ENCODE measurements around the gene RPS21. TPM values are rescaled to one million over a fixed set of nuclear protein-coding genes. Genes with fewer than 3 reads are reported as not detected.

Gene RPS21
- polyA plus RNA-seq, 1 of the 3 experiments (the other 2 are of a cell fraction): 16,625 TPM

DNA sequence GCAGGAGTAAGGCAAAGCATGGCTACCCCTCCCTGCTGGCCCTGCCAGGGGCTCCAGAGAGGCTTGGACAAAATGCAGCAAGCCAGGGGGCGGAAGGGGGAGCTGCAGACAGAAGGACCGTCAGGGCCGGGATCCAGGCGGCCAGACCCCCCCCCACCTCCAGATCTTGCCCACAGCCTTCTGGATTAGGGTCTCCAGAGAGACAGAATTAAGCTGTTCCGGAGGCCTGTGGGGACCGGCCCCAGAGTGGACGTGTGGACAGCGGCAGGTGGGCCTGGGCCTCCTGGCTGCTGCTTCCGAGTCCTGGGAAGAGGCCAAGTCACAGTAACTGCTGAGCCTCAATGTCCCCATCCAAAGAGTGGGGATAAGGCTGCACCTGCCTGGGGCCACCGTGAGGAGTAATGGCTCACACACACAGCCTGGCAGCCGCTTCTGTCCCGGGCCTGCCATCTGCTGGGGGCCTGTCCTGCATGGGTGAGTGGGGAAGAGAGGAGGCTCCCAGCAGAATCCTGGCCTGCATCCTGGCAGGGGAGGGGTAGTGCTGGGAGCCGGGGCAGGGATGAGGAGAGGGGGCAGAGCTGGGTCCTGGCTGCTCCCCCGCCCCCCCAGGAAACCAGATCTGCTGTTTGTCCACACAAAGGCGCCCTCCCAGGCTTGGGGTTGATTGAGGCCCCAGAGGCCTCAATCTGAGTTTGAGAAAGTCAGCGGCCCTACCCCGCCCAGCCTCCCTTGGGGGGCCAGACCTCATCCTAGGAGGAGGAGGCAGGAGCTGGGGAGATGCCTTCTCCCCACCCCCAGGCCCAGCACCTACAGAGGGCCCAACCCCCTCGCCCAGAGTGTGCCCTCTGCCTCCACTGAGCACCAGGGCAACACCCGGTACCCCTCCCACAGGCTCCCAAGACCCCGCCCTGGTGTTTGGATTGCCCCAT, 23.6 kb upstream of the RPS21 start:
- ChIA-PET CTCF (interaction anchor here (1.0 to 12.0 kb wide), 4 partner anchors 7 to 60 kb away, joined by 4 to 127 read pairs (median 10); no protein-coding TSS in a partner anchor), POLR2A (interaction anchor here (1.9 kb wide), 1 partner anchor 24 kb away, joined by 9 read pairs; the partner anchor contains the start of gene RPS21)
- Histone ChIP-seq H3K9me2 (no peaks in the 10 kb centered on the region), H3K4me1 (ENCODE audit: control insufficient read depth in 1 of 2, insufficient read depth in 2 of 2, low read depth in 1 of 2, low read length in 1 of 2) (peaks cover 9 to 74% of the 10 kb centered on the region in 2 experiments; a peak in 3 of 4 replicates), H3K27me3 (ENCODE audit: insufficient read depth) (no peaks in the 10 kb centered on the region), H3K4me2 (no peak overlapping the region), H3K4me3 (ENCODE audit: low read depth in 2 of 2, low read length in 1 of 2) (no peak overlapping the region), H3K27ac (ENCODE audit: low read depth in 2 of 2, low read length in 1 of 2) (peak overlapping the region in 1 of 2 experiments; percentile 40; a peak in 1 of 4 replicates), H3K9me3 (no peaks in the 10 kb centered on the region), H3F3A (replicated peaks; ENCODE audit: insufficient read depth) (peaks cover 3% of the 10 kb centered on the region), H2AFZ (ENCODE audit: low read depth) (no peak overlapping the region), H3K79me2 (ENCODE audit: insufficient read depth) (peaks cover 28% of the 10 kb centered on the region), H3K9ac (no peak overlapping the region), H3K36me3 (replicated peaks in 1 of 2; ENCODE audit: control insufficient read depth in 1 of 2, insufficient read depth in 2 of 2, low read length in 1 of 2) (peaks cover 0 to 7% of the 10 kb centered on the region in 2 experiments), H4K20me1 (ENCODE audit: insufficient read depth) (peaks cover 24% of the 10 kb centered on the region)
- peak; percentile 60 for DNase-seq
- 84% methylated on average over 5 of the region's 20 CpGs for WGBS (ENCODE audit: low lambda C conversion rate)
- TF ChIP-seq FOSL2 (IDR thresholded peaks at IDR 0.05; ENCODE audit: borderline replicate concordance, low read depth) (no peak), RAD21 (IDR thresholded peaks at IDR 0.05; ENCODE audit: low read length) (0 out of 2 replicates have a peak, but pooled peaks have one; percentile 6)

DNA sequence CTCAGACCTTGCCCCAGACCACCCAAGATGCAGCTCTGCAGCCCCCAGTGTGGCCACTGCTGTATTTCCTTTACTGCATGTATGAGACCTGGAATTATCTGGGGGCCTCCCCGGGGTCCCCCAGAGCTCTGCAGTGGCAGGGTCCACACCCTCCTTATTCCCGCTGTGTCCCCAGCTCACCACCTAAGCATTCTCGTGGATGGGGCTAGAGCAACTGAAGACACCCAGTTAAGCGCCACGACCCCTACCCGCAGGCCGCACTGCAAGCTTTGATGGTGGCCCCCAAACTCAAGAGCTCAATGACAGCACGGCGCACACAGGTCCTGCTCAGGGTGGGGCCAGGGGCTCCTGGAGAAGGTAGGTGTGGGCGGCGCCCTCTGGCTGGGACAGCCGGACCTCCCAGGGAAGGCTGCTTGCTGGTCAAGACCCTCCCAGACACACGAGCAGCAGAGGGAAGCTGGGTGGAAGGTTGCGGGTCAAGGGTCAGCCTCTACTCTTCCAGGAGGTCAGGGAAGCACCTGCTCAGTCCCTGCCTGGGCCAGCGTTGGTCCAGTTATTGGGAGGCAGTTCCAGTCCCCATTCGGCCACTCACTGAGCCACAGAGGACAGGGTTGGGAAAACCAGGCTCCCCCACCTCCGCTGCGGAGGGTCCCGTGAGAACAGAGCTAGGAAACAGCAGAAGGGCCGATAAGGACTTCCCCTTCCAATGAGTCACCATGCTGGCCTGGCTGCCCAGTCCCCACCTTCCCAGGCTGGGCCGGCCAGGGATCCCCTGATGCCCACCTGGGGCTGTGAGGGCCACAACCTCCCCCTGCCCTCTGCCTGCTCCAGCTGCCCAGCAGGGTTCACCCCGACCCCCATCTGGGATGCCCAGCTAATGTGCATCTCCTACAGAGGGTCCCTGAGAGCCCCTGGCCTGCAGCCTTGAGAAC, 22.7 kb upstream of the RPS21 start:
- Histone ChIP-seq H3K27me3 (ENCODE audit: insufficient read depth) (no peaks in the 10 kb centered on the region), H3K4me3 (ENCODE audit: low read depth in 2 of 2, low read length in 1 of 2) (no peak overlapping the region), H3F3A (replicated peaks; ENCODE audit: insufficient read depth) (peaks cover 3% of the 10 kb centered on the region), H3K9me2 (no peaks in the 10 kb centered on the region), H2AFZ (ENCODE audit: low read depth) (no peak overlapping the region), H3K36me3 (replicated peaks in 1 of 2; ENCODE audit: control insufficient read depth in 1 of 2, insufficient read depth in 2 of 2, low read length in 1 of 2) (peaks cover 0 to 7% of the 10 kb centered on the region in 2 experiments), H3K4me2 (peak overlapping the region; percentile 83; the same call in 1 of the 2 replicates), H3K27ac (ENCODE audit: low read depth in 2 of 2, low read length in 1 of 2) (no peak overlapping the region; a peak in 1 of 4 replicates), H3K79me2 (ENCODE audit: insufficient read depth) (peaks cover 28% of the 10 kb centered on the region), H3K9ac (no peak overlapping the region), H3K4me1 (ENCODE audit: control insufficient read depth in 1 of 2, insufficient read depth in 2 of 2, low read depth in 1 of 2, low read length in 1 of 2) (peaks cover 17 to 73% of the 10 kb centered on the region in 2 experiments; a peak in 3 of 4 replicates), H4K20me1 (ENCODE audit: insufficient read depth) (peaks cover 24% of the 10 kb centered on the region), H3K9me3 (no peaks in the 10 kb centered on the region)
- DNase-seq: no peak
- ChIA-PET CTCF (interaction anchor here (0.9 to 12.0 kb wide), 7 partner anchors 8 to 63 kb away, joined by 3 to 127 read pairs (median 6); partner anchors contain the start of gene ADRM1), POLR2A (interaction anchor here (1.5 to 1.9 kb wide), 2 partner anchors 23 to 24 kb away, joined by 3 to 9 read pairs; partner anchors contain the start of gene RPS21)
- 72% methylated on average over 8 of the region's 22 CpGs for WGBS (ENCODE audit: low lambda C conversion rate)
- no peak for TF ChIP-seq MEF2A (IDR thresholded peaks at IDR 0.05; ENCODE audit: borderline replicate concordance, low read depth)
- TF ChIP-seq, protein P1, sequence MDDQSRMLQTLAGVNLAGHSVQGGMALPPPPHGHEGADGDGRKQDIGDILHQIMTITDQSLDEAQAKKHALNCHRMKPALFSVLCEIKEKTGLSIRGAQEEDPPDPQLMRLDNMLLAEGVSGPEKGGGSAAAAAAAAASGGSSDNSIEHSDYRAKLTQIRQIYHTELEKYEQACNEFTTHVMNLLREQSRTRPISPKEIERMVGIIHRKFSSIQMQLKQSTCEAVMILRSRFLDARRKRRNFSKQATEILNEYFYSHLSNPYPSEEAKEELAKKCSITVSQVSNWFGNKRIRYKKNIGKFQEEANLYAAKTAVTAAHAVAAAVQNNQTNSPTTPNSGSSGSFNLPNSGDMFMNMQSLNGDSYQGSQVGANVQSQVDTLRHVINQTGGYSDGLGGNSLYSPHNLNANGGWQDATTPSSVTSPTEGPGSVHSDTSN (IDR thresholded peaks at IDR 0.05): no peak
- no peak for TF ChIP-seq SIN3A (IDR thresholded peaks at IDR 0.05; ENCODE audit: borderline replicate concordance, low read depth, low read length)
- TF ChIP-seq YY1 (IDR thresholded peaks at IDR 0.05; ENCODE audit: low read depth): no peak
- no peak for TF ChIP-seq EP300 (IDR thresholded peaks at IDR 0.05; ENCODE audit: borderline replicate concordance in 1 of 2, low read depth in 1 of 2, low read length in 1 of 2)
- TF ChIP-seq FOSL2 (IDR thresholded peaks at IDR 0.05; ENCODE audit: borderline replicate concordance, low read depth): no peak
- TF ChIP-seq, protein P2, sequence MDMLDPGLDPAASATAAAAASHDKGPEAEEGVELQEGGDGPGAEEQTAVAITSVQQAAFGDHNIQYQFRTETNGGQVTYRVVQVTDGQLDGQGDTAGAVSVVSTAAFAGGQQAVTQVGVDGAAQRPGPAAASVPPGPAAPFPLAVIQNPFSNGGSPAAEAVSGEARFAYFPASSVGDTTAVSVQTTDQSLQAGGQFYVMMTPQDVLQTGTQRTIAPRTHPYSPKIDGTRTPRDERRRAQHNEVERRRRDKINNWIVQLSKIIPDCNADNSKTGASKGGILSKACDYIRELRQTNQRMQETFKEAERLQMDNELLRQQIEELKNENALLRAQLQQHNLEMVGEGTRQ (IDR thresholded peaks at IDR 0.05; ENCODE audit: borderline replicate concordance, low read depth, low read length): no peak
- TF ChIP-seq NFIC (IDR thresholded peaks at IDR 0.05; ENCODE audit: borderline replicate concordance): no peak
- TF ChIP-seq FOXJ3 (CRISPR knock-in tag; IDR thresholded peaks at IDR 0.05): no peak
- TF ChIP-seq, protein P3, sequence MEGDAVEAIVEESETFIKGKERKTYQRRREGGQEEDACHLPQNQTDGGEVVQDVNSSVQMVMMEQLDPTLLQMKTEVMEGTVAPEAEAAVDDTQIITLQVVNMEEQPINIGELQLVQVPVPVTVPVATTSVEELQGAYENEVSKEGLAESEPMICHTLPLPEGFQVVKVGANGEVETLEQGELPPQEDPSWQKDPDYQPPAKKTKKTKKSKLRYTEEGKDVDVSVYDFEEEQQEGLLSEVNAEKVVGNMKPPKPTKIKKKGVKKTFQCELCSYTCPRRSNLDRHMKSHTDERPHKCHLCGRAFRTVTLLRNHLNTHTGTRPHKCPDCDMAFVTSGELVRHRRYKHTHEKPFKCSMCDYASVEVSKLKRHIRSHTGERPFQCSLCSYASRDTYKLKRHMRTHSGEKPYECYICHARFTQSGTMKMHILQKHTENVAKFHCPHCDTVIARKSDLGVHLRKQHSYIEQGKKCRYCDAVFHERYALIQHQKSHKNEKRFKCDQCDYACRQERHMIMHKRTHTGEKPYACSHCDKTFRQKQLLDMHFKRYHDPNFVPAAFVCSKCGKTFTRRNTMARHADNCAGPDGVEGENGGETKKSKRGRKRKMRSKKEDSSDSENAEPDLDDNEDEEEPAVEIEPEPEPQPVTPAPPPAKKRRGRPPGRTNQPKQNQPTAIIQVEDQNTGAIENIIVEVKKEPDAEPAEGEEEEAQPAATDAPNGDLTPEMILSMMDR (IDR thresholded peaks at IDR 0.05): no peak
- TF ChIP-seq TCF12 (IDR thresholded peaks at IDR 0.05): no peak
- TF ChIP-seq CHD2 (IDR thresholded peaks at IDR 0.05; ENCODE audit: low read length, partially characterized antibody): no peak
- TF ChIP-seq MXI1 (IDR thresholded peaks at IDR 0.05; ENCODE audit: low read depth, low read length): no peak
- TF ChIP-seq SMC3 (IDR thresholded peaks at IDR 0.05; ENCODE audit: low read depth, low read length): no peak
